NB4 (cell line): ENCODE measurements around the gene S100PBP.

Source experiments
- DNase-seq: peaks from one replicate; pipeline ENCODE4 v3.0.0; 2010; ENCODE audit warnings: low read depth
- H3K4me3 ChIP-seq: one replicate; pipeline ENCODE4 v1.5.1; 2011; ENCODE audit warnings: mild to moderate bottlenecking, low read depth, low read length, moderate library complexity
- CTCF ChIP-seq: IDR thresholded peaks from one replicate; pipeline ENCODE4 v1.5.1; 2012; ENCODE audit warnings: low read depth, low read length
- MAX ChIP-seq: IDR thresholded peaks from 2 replicates; pipeline ENCODE4 v1.6.1; 2011; ENCODE audit warnings: low read depth, low read length
- MYC ChIP-seq: IDR thresholded peaks from 2 replicates; pipeline ENCODE4 v1.6.1; 2011; ENCODE audit warnings: low read depth, low read length
- POLR2A ChIP-seq: IDR thresholded peaks from 2 replicates; pipeline ENCODE4 v1.6.1; 2011; ENCODE audit warnings: mild to moderate bottlenecking; ENCODE audit not compliant: insufficient read length; ENCODE audit errors: extremely low read depth

Gene S100PBP

DNA sequence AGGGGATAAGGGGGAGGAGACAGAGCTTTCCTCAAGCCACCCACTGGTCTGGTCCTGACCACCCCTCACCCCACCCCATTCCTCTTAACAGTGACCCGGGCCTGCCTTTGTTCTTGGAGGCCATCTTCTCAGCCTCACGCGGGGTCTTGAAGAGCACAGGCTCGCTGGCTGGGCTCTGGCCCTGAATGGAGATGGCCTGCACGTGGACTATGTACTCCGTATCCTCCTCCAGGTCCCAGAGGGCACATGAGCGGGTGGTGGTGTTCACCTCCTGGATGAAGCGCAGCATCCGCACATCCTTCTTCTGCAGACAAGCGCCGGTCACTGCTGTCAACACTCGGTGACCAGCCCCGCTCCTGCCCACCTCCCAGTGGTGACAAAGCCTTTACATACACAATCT, 50.6 kb downstream of the S100PBP start:
- H3K4me3 ChIP-seq, result no peak overlapping the region
- DNase-seq, result no peak
- TF ChIP-seq POLR2A (no peak), MYC (no peak), MAX (no peak), CTCF (no peak)

GRCh38 chr1:32868806-32869455, 51.5 kb downstream of the S100PBP start:
- DNase-seq, result no peak
- TF ChIP-seq CTCF (no peak), MYC (no peak), MAX (no peak), POLR2A (no peak)

DNA sequence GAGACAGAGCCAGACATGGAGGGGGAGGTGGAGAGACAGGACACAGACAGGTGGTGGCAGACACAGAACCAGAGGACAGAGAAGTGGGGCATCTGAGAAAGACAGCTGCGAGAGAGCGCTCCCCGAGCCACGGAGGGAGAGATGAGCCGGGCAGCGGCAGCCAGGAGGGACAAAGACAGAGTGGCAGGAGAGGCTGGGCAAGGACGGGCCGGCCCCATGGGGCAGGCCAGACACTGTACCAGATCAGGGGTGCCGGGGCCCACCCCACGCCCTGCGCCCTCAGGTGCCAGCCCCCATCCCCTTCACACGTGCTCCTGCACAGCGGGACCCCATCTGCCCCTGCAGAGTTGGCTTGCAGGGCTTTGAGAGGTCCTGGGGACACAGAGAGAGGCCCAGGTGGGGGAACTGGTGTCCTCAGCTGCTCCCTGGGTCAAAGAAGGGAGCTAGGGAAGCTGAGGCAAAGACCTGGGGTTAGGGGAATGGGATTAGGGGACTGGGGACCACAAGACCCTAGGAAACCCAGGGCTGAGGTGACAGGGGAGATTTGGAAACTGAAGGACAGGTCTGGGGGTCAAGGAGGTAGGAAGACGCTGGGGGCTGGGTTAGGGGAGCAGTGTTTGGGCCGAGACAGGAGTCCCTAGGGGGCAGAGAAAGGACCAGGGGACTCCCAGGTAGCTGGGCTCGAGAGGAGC, 52.6 kb downstream of the S100PBP start:
- TF ChIP-seq POLR2A, result no peak
- no peak for TF ChIP-seq MYC
- TF ChIP-seq CTCF, result no peak
- no peak for TF ChIP-seq MAX
- no peak for DNase-seq

More at GRCh38 chr1:32868806-32869455, 51.5 kb downstream of the S100PBP start:
- no peak overlapping the region for H3K4me3 ChIP-seq

DNA sequence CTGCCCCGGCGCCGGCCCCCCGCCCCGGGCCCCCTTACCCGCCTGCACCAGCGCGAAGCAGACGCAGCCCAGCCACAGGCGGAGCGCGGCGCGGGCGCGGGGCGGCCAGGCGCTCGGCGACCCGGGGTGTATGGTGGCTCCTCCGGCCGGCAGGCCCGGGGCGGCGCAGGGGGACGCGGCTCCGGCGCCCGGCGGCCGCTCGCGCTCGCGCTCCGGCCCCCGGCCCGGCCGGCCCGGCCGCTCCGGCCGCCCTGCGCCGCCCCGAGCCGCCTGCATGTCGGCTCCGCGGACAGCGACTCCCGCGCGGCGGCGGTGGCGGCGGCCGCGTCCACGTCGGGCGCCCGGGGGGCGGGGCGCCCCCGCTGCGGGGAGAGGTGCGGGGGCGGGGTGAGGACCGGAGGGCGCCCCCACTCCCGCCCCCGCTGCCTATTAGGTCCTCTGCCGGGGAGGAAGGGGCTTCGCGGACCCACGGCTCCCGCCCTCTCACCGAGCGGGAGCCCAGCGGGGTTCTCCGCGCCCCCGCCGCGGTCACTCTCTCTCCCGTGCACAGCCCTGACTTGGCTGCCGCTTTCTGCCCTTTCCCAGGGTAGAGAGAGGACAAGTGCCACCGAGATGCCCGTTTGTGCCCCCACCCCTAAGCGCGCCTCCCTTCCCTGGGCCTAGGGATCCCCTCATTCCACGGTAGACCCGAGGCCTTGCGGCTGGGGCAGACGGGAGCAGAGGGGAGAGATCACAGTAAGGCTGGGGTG, 53.3 kb downstream of the S100PBP start, which contains the start of gene FNDC5:
TSS of gene FNDC5 (minus strand) at position 298 of the 749 bp plus-strand sequence.
- H3K4me3 ChIP-seq, result no peak within 1 kb of the TSS
- TF ChIP-seq CTCF (no peak), MYC (no peak), MAX (no peak), POLR2A (no peak)
- peak; percentile 42 for DNase-seq

More for the DNA sequence above, 52.6 kb downstream of the S100PBP start:
- H3K4me3 ChIP-seq, result no peak overlapping the region

GRCh38 chr1:32871364-32872191, 54.1 kb downstream of the S100PBP start:
- H3K4me3 ChIP-seq, result no peak overlapping the region
- peak; percentile 36 for DNase-seq

More at GRCh38 chr1:32871364-32872191, 54.1 kb downstream of the S100PBP start:
- no peak for TF ChIP-seq MYC
- TF ChIP-seq MAX, result no peak
